Left ventricle myocardium inferior (tissue), 1 donor: ENCODE data around the gene ANK3. TPM values are rescaled to one million over a fixed set of nuclear protein-coding genes. Genes with fewer than 3 reads are reported as not detected.

Experiments used
- DNase-seq: peaks from one replicate; pipeline ENCODE4 v3.0.0-alpha.2; 2020
- H3K27ac ChIP-seq: fragments of 200-600 bp; replicated peaks from 2 replicates; pipeline ENCODE4 v1.8.0; 2021
- H3K27me3 ChIP-seq: fragments of 200-600 bp; 2 replicates; pipeline ENCODE4 v1.8.0; 2021; ENCODE audit warnings: low read depth
- H3K36me3 ChIP-seq: fragments of 200-600 bp; 2 replicates; pipeline ENCODE4 v1.8.0; 2021
- H3K4me1 ChIP-seq: fragments of 200-600 bp; 2 replicates; pipeline ENCODE4 v1.8.0; 2021
- H3K4me3 ChIP-seq: fragments of 200-600 bp; 2 replicates; pipeline ENCODE4 v1.8.0; 2021; ENCODE audit warnings: mild to moderate bottlenecking, moderate library complexity
- H3K9me3 ChIP-seq: fragments of 200-600 bp; replicated peaks from 2 replicates; pipeline ENCODE4 v1.8.0; 2021
- CTCF ChIP-seq: fragments of 200-600 bp; IDR thresholded peaks from 2 replicates; pipeline ENCODE4 v1.8.0; 2021; ENCODE audit warnings: antibody characterized with exemption, mild to moderate bottlenecking, borderline replicate concordance
- intact Hi-C: fragments of 100-400 bp; cut with micrococcal nuclease; formaldehyde crosslinking; loops from one replicate; pipeline ENCODE4 v1.11.0; 2022
- total RNA-seq: library from RNA; stranded (reverse); fragmentation: NEBNext Ultra II Directional; extraction: Animal tissue kit (Norgen Biotek cat#: 25700); gene quantifications from one replicate; pipeline ENCODE4 v1.2.1, GENCODE V29; 2021
- donor health status: DM: no; HTN: yes; CAD: no; lungs with severe emphysema.

The ANK3 gene
- total RNA-seq, 1 donor from 2014 or later = 179 TPM

GRCh38 chr10:60176925-60177324 lies 212.8 kb downstream of the ANK3 start:
- TF ChIP-seq CTCF = no peak
- Histone ChIP-seq H3K9me3 (no peaks in the 10 kb centered on the region), H3K27ac (no peak overlapping the region), H3K27me3 (no peaks in the 10 kb centered on the region), H3K4me3 (no peak overlapping the region), H3K36me3 (peaks cover 29% of the 10 kb centered on the region), H3K4me1 (no peaks in the 10 kb centered on the region)
- intact Hi-C loops = no loop called here
- DNase-seq = no peak

- DNase-seq = no peak
- H3K27me3 ChIP-seq = no peaks in the 10 kb centered on the region
- no peak overlapping the region for H3K4me3 ChIP-seq
- intact Hi-C loops = no loop called here
- no peaks in the 10 kb centered on the region for H3K9me3 ChIP-seq
- H3K27ac ChIP-seq = no peak overlapping the region
- no peak for TF ChIP-seq CTCF
- no peaks in the 10 kb centered on the region for H3K4me1 ChIP-seq
- peaks cover 29% of the 10 kb centered on the region for H3K36me3 ChIP-seq
Observed at GRCh38 chr10:60175441-60175971, 214.2 kb downstream of the ANK3 start.

- intact Hi-C loops = no loop called here
- Histone ChIP-seq H3K4me1 (no peaks in the 10 kb centered on the region), H3K4me3 (no peak overlapping the region), H3K36me3 (peaks cover 31% of the 10 kb centered on the region), H3K27ac (no peak overlapping the region), H3K9me3 (no peaks in the 10 kb centered on the region), H3K27me3 (no peaks in the 10 kb centered on the region)
- no peak for TF ChIP-seq CTCF
- no peak for DNase-seq
Observed at GRCh38 chr10:60172363-60172990, 217.2 kb downstream of the ANK3 start.

GRCh38 chr10:60171436-60172013 lies 218.2 kb downstream of the ANK3 start:
- H3K27ac ChIP-seq = no peak overlapping the region
- H3K27me3 ChIP-seq = no peaks in the 10 kb centered on the region
- no peak for DNase-seq
- intact Hi-C loops = no loop called here
- no peak for TF ChIP-seq CTCF
- no peaks in the 10 kb centered on the region for H3K4me1 ChIP-seq
- no peak overlapping the region for H3K4me3 ChIP-seq
- peaks cover 31% of the 10 kb centered on the region for H3K36me3 ChIP-seq
- H3K9me3 ChIP-seq = no peaks in the 10 kb centered on the region

- no peak for DNase-seq
- intact Hi-C loops = no loop called here
- Histone ChIP-seq H3K4me3 (no peak overlapping the region), H3K9me3 (no peaks in the 10 kb centered on the region), H3K27ac (no peak overlapping the region), H3K4me1 (no peaks in the 10 kb centered on the region), H3K27me3 (no peaks in the 10 kb centered on the region), H3K36me3 (peaks cover 31% of the 10 kb centered on the region)
- TF ChIP-seq CTCF = no peak
Observed at GRCh38 chr10:60170250-60170649, 219.4 kb downstream of the ANK3 start.
